SK-N-SH (cell line): Measurements from ENCODE around the gene CRTC1. TPM values are rescaled to one million over a fixed set of nuclear protein-coding genes. Genes with fewer than 3 reads are reported as not detected.
A peak's percentile ranks its signal among the peaks of the same experiment; 100 is the strongest.

Experiments used
- CTCF ChIA-PET: fragments of 300-600, 350-600 bp; formaldehyde crosslinking; extraction: SDS; loops from one replicate; lab custom pipeline; 2021; lab: Yijun Ruan, JAX
- POLR2A ChIA-PET: fragments of 350-600 bp; sonication (Branson Sonifier 250); formaldehyde crosslinking; extraction: SDS; loops from one replicate; lab custom pipeline; 2020; ENCODE audit warnings: antibody characterized with exemption, inconsistent platforms; lab: Yijun Ruan, JAX
- DNase-seq: peaks from one replicate; pipeline ENCODE4 v3.0.0; 2012
- H2AFZ ChIP-seq: fragments of 200-600 bp; sonication (generic); 2 replicates; pipeline ENCODE4 v1.8.1; 2016; ENCODE audit warnings: antibody characterized with exemption, mild to moderate bottlenecking, low read depth
- H3F3A ChIP-seq: fragments of 200-600 bp; sonication (generic); replicated peaks from 2 replicates; pipeline ENCODE3; 2016; ENCODE audit warnings: antibody characterized with exemption, mild to moderate bottlenecking; ENCODE audit not compliant: insufficient read depth
- H3K27ac ChIP-seq, 2 experiments: fragments of 200-500 bp in 1 of 2; fragments of 200-600 bp in 1 of 2; sonication (Bioruptor generic) in 1 of 2; sonication (generic), shearing (Covaris generic) in 1 of 2; 2 replicates each; pipeline versions ENCODE4 v1.5.1 to v1.6.1; 2014 to 2016; ENCODE audit warnings: low read depth in 2 of 2, inconsistent platforms in 1 of 2, low read length in 1 of 2, mild to moderate bottlenecking in 1 of 2, mixed read lengths in 1 of 2
- H3K27me3 ChIP-seq: fragments of 200-600 bp; sonication (generic), shearing (Covaris generic); 2 replicates; pipeline ENCODE4 v1.6.1; 2016; ENCODE audit warnings: mixed run types; ENCODE audit not compliant: insufficient read depth
- H3K36me3 ChIP-seq, 2 experiments: fragments of 200-500 bp in 1 of 2; fragments of 200-600 bp in 1 of 2; sonication (Bioruptor generic) in 1 of 2; sonication (generic) in 1 of 2; replicated peaks in 1 of 2; 2 replicates each; pipeline versions ENCODE3 to v1.5.1; 2014 to 2016; ENCODE audit warnings: low read length in 1 of 2, mild to moderate bottlenecking in 1 of 2; ENCODE audit not compliant: insufficient read depth in 2 of 2, control insufficient read depth in 1 of 2
- H3K4me1 ChIP-seq, 2 experiments: fragments of 200-500 bp in 1 of 2; fragments of 200-600 bp in 1 of 2; sonication (Bioruptor generic) in 1 of 2; sonication (generic), shearing (Covaris generic) in 1 of 2; 2 replicates each; pipeline versions ENCODE4 v1.5.1 to v1.6.1; 2014 to 2016; ENCODE audit warnings: low read depth in 1 of 2, low read length in 1 of 2, mixed run types in 1 of 2; ENCODE audit not compliant: insufficient read depth in 2 of 2, control insufficient read depth in 1 of 2
- H3K4me2 ChIP-seq: fragments of 200-600 bp; sonication (generic), shearing (Covaris generic); 2 replicates; pipeline ENCODE4 v1.6.1; 2017; ENCODE audit warnings: mixed run types
- H3K4me3 ChIP-seq, 2 experiments: fragments of 200-500 bp in 1 of 2; fragments of 200-600 bp in 1 of 2; sonication (Bioruptor generic) in 1 of 2; sonication (generic), shearing (Covaris generic) in 1 of 2; 2 replicates each; pipeline versions ENCODE4 v1.5.1 to v1.8.1; 2014 to 2016; ENCODE audit warnings: low read depth in 2 of 2, inconsistent platforms in 1 of 2, low read length in 1 of 2, mild to moderate bottlenecking in 1 of 2, mixed read lengths in 1 of 2, moderate library complexity in 1 of 2
- H3K79me2 ChIP-seq: fragments of 200-600 bp; sonication (generic); 2 replicates; pipeline ENCODE4 v1.8.1; 2017; ENCODE audit warnings: mild to moderate bottlenecking; ENCODE audit not compliant: insufficient read depth
- H3K9ac ChIP-seq: fragments of 200-600 bp; sonication (generic); 2 replicates; pipeline ENCODE4 v1.6.1; 2017; ENCODE audit warnings: mixed run types
- H3K9me2 ChIP-seq: fragments of 200-600 bp; sonication (generic); 2 replicates; pipeline ENCODE4 v1.6.1; 2017; ENCODE audit warnings: mixed run types
- H3K9me3 ChIP-seq: fragments of 200-600 bp; sonication (generic); 2 replicates; pipeline ENCODE4 v1.6.1; 2017; ENCODE audit warnings: mixed run types, mild to moderate bottlenecking, moderate library complexity
- H4K20me1 ChIP-seq: fragments of 200-600 bp; sonication (generic); 2 replicates; pipeline ENCODE4 v1.6.1; 2017; ENCODE audit warnings: mild to moderate bottlenecking, mixed run types; ENCODE audit not compliant: insufficient read depth
- CTCF ChIP-seq: fragments of 200-600 bp; sonication (generic); IDR thresholded peaks from 2 replicates; pipeline ENCODE4 v1.6.1; 2017; ENCODE audit warnings: antibody characterized with exemption, mild to moderate bottlenecking, moderate library complexity
- ELF1 ChIP-seq: IDR thresholded peaks from 2 replicates; pipeline ENCODE4 v1.4.0; 2012
- EP300 ChIP-seq, 2 experiments: IDR thresholded peaks; 2 replicates each; pipeline versions ENCODE4 v1.4.0 to v1.6.1; 2012; ENCODE audit warnings: borderline replicate concordance in 1 of 2, low read depth in 1 of 2, low read length in 1 of 2
- EZH2phosphoT487 ChIP-seq: fragments of 200-600 bp; sonication (generic); IDR thresholded peaks from 2 replicates; pipeline ENCODE4 v1.6.1; 2017; ENCODE audit warnings: low read depth, mixed run types, mild to moderate bottlenecking, antibody characterized with exemption, moderate library complexity, borderline replicate concordance
- FOSL2 ChIP-seq: IDR thresholded peaks from 2 replicates; pipeline ENCODE4 v1.4.0; 2012; ENCODE audit warnings: low read depth, mild to moderate bottlenecking, moderate library complexity, borderline replicate concordance
- FOXM1 ChIP-seq: IDR thresholded peaks from 2 replicates; pipeline ENCODE4 v1.4.0; 2012; ENCODE audit warnings: low read depth, mild to moderate bottlenecking
- GABPA ChIP-seq: IDR thresholded peaks from 2 replicates; pipeline ENCODE4 v1.4.0; 2012; ENCODE audit warnings: low read depth, mild to moderate bottlenecking
- GATA2 ChIP-seq: sonication (generic); formaldehyde crosslinking; IDR thresholded peaks from 2 replicates; pipeline ENCODE4 v1.5.0; 2020; ENCODE audit warnings: mild to moderate bottlenecking, missing genetic modification reagents
- IRF3 ChIP-seq: fragments of 150-350 bp; IDR thresholded peaks from 2 replicates; pipeline ENCODE4 v1.6.1; 2016; ENCODE audit warnings: mild to moderate bottlenecking, low read depth, low read length
- MAX ChIP-seq: IDR thresholded peaks from 2 replicates; pipeline ENCODE4 v1.4.0; 2012; ENCODE audit warnings: low read depth
- NRF1 ChIP-seq: IDR thresholded peaks from 2 replicates; pipeline ENCODE4 v1.6.1; 2012; ENCODE audit warnings: low read depth, mild to moderate bottlenecking, low read length
- RAD21 ChIP-seq: IDR thresholded peaks from 2 replicates; pipeline ENCODE4 v1.6.1; 2012; ENCODE audit warnings: mild to moderate bottlenecking, low read length
- SMC3 ChIP-seq: IDR thresholded peaks from 2 replicates; pipeline ENCODE4 v1.6.1; 2012; ENCODE audit warnings: low read depth, low read length, improper control_type of control experiment
- TAF1 ChIP-seq: IDR thresholded peaks from 2 replicates; pipeline ENCODE4 v1.6.1; 2012; ENCODE audit warnings: low read depth, mild to moderate bottlenecking, low read length, moderate library complexity, borderline replicate concordance
- TCF12 ChIP-seq: IDR thresholded peaks from 2 replicates; pipeline ENCODE4 v1.4.0; 2012
- USF1 ChIP-seq: IDR thresholded peaks from 2 replicates; pipeline ENCODE4 v1.4.0; 2012; ENCODE audit warnings: low read depth, borderline replicate concordance
- ZBTB33 ChIP-seq: IDR thresholded peaks from 2 replicates; pipeline ENCODE4 v1.4.0; 2012; ENCODE audit warnings: low read depth, borderline replicate concordance
- WGBS: methylation state at CpG from one replicate; pipeline ENCODE4 v1.1.6; 2017; ENCODE audit warnings: low lambda C conversion rate; 5-methylcytosine and 5-hydroxymethylcytosine counted together
- polyA plus RNA-seq, 3 experiments: library from polyadenylated mRNA; depleted of rRNA; stranded (reverse); fragments of >200 nt; gene quantifications; 2 replicates each; pipeline ENCODE4 v1.2.3, GENCODE V29; 2012
- TF ChIP-seq, protein P1 (sequence below): IDR thresholded peaks from 2 replicates; pipeline ENCODE4; 2012
- TF ChIP-seq, protein P2 (sequence below): fragments of 150-350 bp; IDR thresholded peaks from 2 replicates; pipeline ENCODE4 v1.6.1; 2017; ENCODE audit warnings: antibody characterized with exemption, low read length, low read depth, borderline replicate concordance

CRTC1 gene
- polyA plus RNA-seq, 1 of the 3 experiments (the other 2 are of a cell fraction) = 5.0 TPM

- 8% methylated on average over 33 of the region's 65 CpGs for WGBS
- Histone ChIP-seq H3K4me3 (peak overlapping the region; percentile 12 to 35; a peak in 2 of 4 replicates), H3K4me1 (peaks cover 0 to 20% of the 10 kb centered on the region in 2 experiments; a peak in 1 of 4 replicates), H3K9me2 (no peaks in the 10 kb centered on the region), H3K79me2 (no peaks in the 10 kb centered on the region), H3K9ac (no peak overlapping the region), H3F3A (peaks cover 9% of the 10 kb centered on the region), H3K27me3 (peaks cover 37% of the 10 kb centered on the region), H3K36me3 (no peaks in the 10 kb centered on the region), H4K20me1 (no peaks in the 10 kb centered on the region)
- CTCF ChIA-PET = interaction anchor here (1.0 to 2.2 kb wide), 6 partner anchors 14 to 324 kb away, joined by 3 to 14 read pairs (median 3); no protein-coding TSS in a partner anchor
- POLR2A ChIA-PET = no interaction called here
- DNase-seq = peak; percentile 100
- TF ChIP-seq, protein P1, sequence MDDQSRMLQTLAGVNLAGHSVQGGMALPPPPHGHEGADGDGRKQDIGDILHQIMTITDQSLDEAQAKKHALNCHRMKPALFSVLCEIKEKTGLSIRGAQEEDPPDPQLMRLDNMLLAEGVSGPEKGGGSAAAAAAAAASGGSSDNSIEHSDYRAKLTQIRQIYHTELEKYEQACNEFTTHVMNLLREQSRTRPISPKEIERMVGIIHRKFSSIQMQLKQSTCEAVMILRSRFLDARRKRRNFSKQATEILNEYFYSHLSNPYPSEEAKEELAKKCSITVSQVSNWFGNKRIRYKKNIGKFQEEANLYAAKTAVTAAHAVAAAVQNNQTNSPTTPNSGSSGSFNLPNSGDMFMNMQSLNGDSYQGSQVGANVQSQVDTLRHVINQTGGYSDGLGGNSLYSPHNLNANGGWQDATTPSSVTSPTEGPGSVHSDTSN = no peak
- no peak for TF ChIP-seq USF1
- TF ChIP-seq NRF1 = no peak
- TF ChIP-seq IRF3 = no peak
- TF ChIP-seq ELF1 = no peak
- no peak for TF ChIP-seq MAX
- TF ChIP-seq, protein P2, sequence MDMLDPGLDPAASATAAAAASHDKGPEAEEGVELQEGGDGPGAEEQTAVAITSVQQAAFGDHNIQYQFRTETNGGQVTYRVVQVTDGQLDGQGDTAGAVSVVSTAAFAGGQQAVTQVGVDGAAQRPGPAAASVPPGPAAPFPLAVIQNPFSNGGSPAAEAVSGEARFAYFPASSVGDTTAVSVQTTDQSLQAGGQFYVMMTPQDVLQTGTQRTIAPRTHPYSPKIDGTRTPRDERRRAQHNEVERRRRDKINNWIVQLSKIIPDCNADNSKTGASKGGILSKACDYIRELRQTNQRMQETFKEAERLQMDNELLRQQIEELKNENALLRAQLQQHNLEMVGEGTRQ = no peak
- no peak for TF ChIP-seq EP300 (IDR thresholded peaks at IDR 0.05; ENCODE audit: borderline replicate concordance in 1 of 2, low read depth in 1 of 2, low read length in 1 of 2)
- no peak for TF ChIP-seq CTCF
- TF ChIP-seq EZH2phosphoT487 = no peak
- no peak for TF ChIP-seq SMC3
- TF ChIP-seq TAF1 = no peak
- no peak for TF ChIP-seq ZBTB33
- TF ChIP-seq RAD21 = no peak
- no peak for TF ChIP-seq FOSL2
- TF ChIP-seq GATA2 (CRISPR knock-in tag) = no peak
- TF ChIP-seq FOXM1 = no peak
- TF ChIP-seq TCF12 = no peak
- TF ChIP-seq GABPA = no peak
- TF ChIP-seq, all 33 proteins: peak for 0
- no peak overlapping the region for H2AFZ ChIP-seq
- H3K4me2 ChIP-seq = 0 out of 2 replicates have a peak overlapping the region, but pooled peaks have one; percentile 56
- H3K27ac ChIP-seq = no peak overlapping the region; a peak in 1 of 4 replicates
- no peaks in the 10 kb centered on the region for H3K9me3 ChIP-seq
Observed at GRCh38 chr19:18785179-18786124, 102.0 kb downstream of the CRTC1 start.
